Measurements from ENCODE around the gene LIPE.
A peak's percentile ranks its signal among the peaks of the same experiment; 100 is the strongest.
"Not testable (repeated sequence)": the region's sequence is repeated elsewhere in the genome, so short reads cannot be mapped to it uniquely, and the experiment has no call there.

Gene LIPE

GRCh38 chr19:42461231-42461630 is 34.0 kb upstream of the LIPE start:
- not testable (repeated sequence) for H3K4me1 Mint-ChIP-seq, ATAC-seq, H3K27ac Mint-ChIP-seq, H3K9me3 Mint-ChIP-seq, H3K27me3 Mint-ChIP-seq, DNase-seq, H3K4me3 Mint-ChIP-seq

GRCh38 chr19:42459926-42460325 is 32.7 kb upstream of the LIPE start:
- no peaks in the 10 kb centered on the region for H3K9me3 Mint-ChIP-seq
- no peak overlapping the region for H3K4me3 Mint-ChIP-seq
- no peak for ATAC-seq
- no peaks in the 10 kb centered on the region for H3K27me3 Mint-ChIP-seq
- DNase-seq, result no peak
- H3K27ac Mint-ChIP-seq, result no peak overlapping the region
- peaks cover 14% of the 10 kb centered on the region for H3K4me1 Mint-ChIP-seq

GRCh38 chr19:42455621-42456081 is 28.5 kb upstream of the LIPE start:
- ATAC-seq (no peak), DNase-seq (no peak)
- no peak overlapping the region for H3K27ac Mint-ChIP-seq
- H3K27me3 Mint-ChIP-seq, result no peaks in the 10 kb centered on the region
- H3K4me1 Mint-ChIP-seq, result peaks cover 23% of the 10 kb centered on the region
- no peaks in the 10 kb centered on the region for H3K9me3 Mint-ChIP-seq
- H3K4me3 Mint-ChIP-seq, result no peak overlapping the region

GRCh38 chr19:42455086-42455485 is 27.9 kb upstream of the LIPE start:
- Mint-ChIP-seq H3K4me3 (no peak overlapping the region), H3K4me1 (peaks cover 23% of the 10 kb centered on the region), H3K27me3 (no peaks in the 10 kb centered on the region), H3K27ac (no peak overlapping the region), H3K9me3 (no peaks in the 10 kb centered on the region)
- DNase-seq, result no peak
- ATAC-seq, result no peak

- Mint-ChIP-seq H3K4me1 (peaks cover 23% of the 10 kb centered on the region), H3K4me3 (no peak overlapping the region), H3K27ac (peak overlapping the region in 1 of 2 donors; percentile 9), H3K27me3 (no peaks in the 10 kb centered on the region), H3K9me3 (no peaks in the 10 kb centered on the region)
- ATAC-seq (no peak), DNase-seq (no peak)
Observed at GRCh38 chr19:42452590-42452989, 25.4 kb upstream of the LIPE start.

GRCh38 chr19:42450314-42450934 is 23.2 kb upstream of the LIPE start:
- no peak overlapping the region for H3K27ac Mint-ChIP-seq
- peaks cover 15% of the 10 kb centered on the region for H3K4me1 Mint-ChIP-seq
- DNase-seq, result peak; percentile 76 to 83

GRCh38 chr19:42448306-42448705 is 21.1 kb upstream of the LIPE start:
- not testable (repeated sequence) for H3K27ac Mint-ChIP-seq, H3K9me3 Mint-ChIP-seq, ATAC-seq, H3K4me3 Mint-ChIP-seq, H3K4me1 Mint-ChIP-seq, H3K27me3 Mint-ChIP-seq, DNase-seq

More at GRCh38 chr19:42450314-42450934, 23.2 kb upstream of the LIPE start:
- H3K9me3 Mint-ChIP-seq, result no peaks in the 10 kb centered on the region
- ATAC-seq, result peak; percentile 99
- H3K4me3 Mint-ChIP-seq, result no peak overlapping the region
- H3K27me3 Mint-ChIP-seq, result no peaks in the 10 kb centered on the region

- Mint-ChIP-seq H3K4me3 (no peak overlapping the region), H3K9me3 (no peaks in the 10 kb centered on the region), H3K4me1 (peaks cover 6% of the 10 kb centered on the region), H3K27ac (no peak overlapping the region), H3K27me3 (no peaks in the 10 kb centered on the region)
- ATAC-seq, result no peak
- no peak for DNase-seq
Observed at GRCh38 chr19:42445948-42446347, 18.8 kb upstream of the LIPE start.

- ATAC-seq (no peak), DNase-seq (no peak)
- Mint-ChIP-seq H3K27ac (peak overlapping the region in 1 of 2 donors; percentile 60), H3K4me3 (no peak overlapping the region), H3K9me3 (no peaks in the 10 kb centered on the region), H3K27me3 (no peaks in the 10 kb centered on the region), H3K4me1 (peaks cover 22% of the 10 kb centered on the region)
Observed at GRCh38 chr19:42443944-42444398, 16.8 kb upstream of the LIPE start.

GRCh38 chr19:42442833-42443232 is 15.6 kb upstream of the LIPE start, which contains the start of gene CXCL17:
CXCL17 (minus strand) TSS chr19:42442946; CDS start chr19:42442832, 114 bp downstream.
- DNase-seq, result no peak
- no peak within 1 kb of the TSS for H3K4me3 Mint-ChIP-seq
- no peaks in the 10 kb centered on the region for H3K27me3 Mint-ChIP-seq
- H3K4me1 Mint-ChIP-seq, result peaks cover 30% of the 10 kb centered on the region
- H3K27ac Mint-ChIP-seq, result no peak within 1 kb of the TSS
- no peak for ATAC-seq
- H3K9me3 Mint-ChIP-seq, result no peaks in the 10 kb centered on the region

GRCh38 chr19:42441049-42441445 is 13.9 kb upstream of the LIPE start:
- H3K27ac Mint-ChIP-seq, result no peak overlapping the region

GRCh38 chr19:42440357-42441048 is 13.3 kb upstream of the LIPE start:
- DNase-seq (peak; percentile 80), ATAC-seq (peak; percentile 81)
- Mint-ChIP-seq H3K4me3 (peak overlapping the region in 1 of 2 donors; percentile 24), H3K27me3 (no peaks in the 10 kb centered on the region), H3K27ac (no peak overlapping the region), H3K9me3 (no peaks in the 10 kb centered on the region), H3K4me1 (peaks cover 30% of the 10 kb centered on the region)

More at GRCh38 chr19:42441049-42441445, 13.9 kb upstream of the LIPE start:
- Mint-ChIP-seq H3K4me1 (peaks cover 30% of the 10 kb centered on the region), H3K27me3 (no peaks in the 10 kb centered on the region), H3K9me3 (no peaks in the 10 kb centered on the region), H3K4me3 (no peak overlapping the region)
- peak; percentile 27 for ATAC-seq
- DNase-seq, result no peak

GRCh38 chr19:42436006-42436405 is 8.8 kb upstream of the LIPE start:
- DNase-seq, result no peak
- ATAC-seq, result no peak
- H3K9me3 Mint-ChIP-seq, result no peaks in the 10 kb centered on the region
- peaks cover 35% of the 10 kb centered on the region for H3K4me1 Mint-ChIP-seq
- no peaks in the 10 kb centered on the region for H3K27me3 Mint-ChIP-seq
- no peak overlapping the region for H3K4me3 Mint-ChIP-seq
- no peak overlapping the region for H3K27ac Mint-ChIP-seq

- ATAC-seq, result no peak
- Mint-ChIP-seq H3K4me3 (no peak overlapping the region), H3K27me3 (no peaks in the 10 kb centered on the region), H3K27ac (no peak overlapping the region), H3K4me1 (peaks cover 28% of the 10 kb centered on the region), H3K9me3 (no peaks in the 10 kb centered on the region)
- no peak for DNase-seq
Observed at GRCh38 chr19:42435316-42435715, 8.1 kb upstream of the LIPE start.

GRCh38 chr19:42433503-42434260 is 6.5 kb upstream of the LIPE start:
- H3K4me1 Mint-ChIP-seq, result peaks cover 17% of the 10 kb centered on the region
- DNase-seq, result peak; percentile 48 to 64
- H3K27ac Mint-ChIP-seq, result peak overlapping the region; percentile 42 to 65
- no peaks in the 10 kb centered on the region for H3K9me3 Mint-ChIP-seq
- ATAC-seq, result peak; percentile 77
- peak overlapping the region in 1 of 2 donors; percentile 46 for H3K4me3 Mint-ChIP-seq
- no peaks in the 10 kb centered on the region for H3K27me3 Mint-ChIP-seq

- Mint-ChIP-seq H3K4me1 (peaks cover 11% of the 10 kb centered on the region), H3K27me3 (no peaks in the 10 kb centered on the region), H3K4me3 (no peak overlapping the region), H3K27ac (no peak overlapping the region), H3K9me3 (no peaks in the 10 kb centered on the region)
- DNase-seq, result no peak
- no peak for ATAC-seq
Observed at GRCh38 chr19:42431486-42431885, 4.3 kb upstream of the LIPE start.

Measured in stimulated activated naive CD8-positive, alpha-beta T cell treated with anti-CD3 and anti-CD28 coated beads, Interleukin-15, amount 100 ng/mL, for 72 hours (primary cell).